GM12873 (cell line): Measurements from ENCODE around the gene RIT2.

ENCODE experiments used
- CTCF ChIP-seq: IDR thresholded peaks from 2 replicates; pipeline ENCODE4 v1.5.1; 2012; ENCODE audit warnings: low read depth, mild to moderate bottlenecking, moderate library complexity, low read length, control low read depth; ENCODE audit not compliant: insufficient read depth; ENCODE audit errors: missing control alignments

RIT2 gene

DNA sequence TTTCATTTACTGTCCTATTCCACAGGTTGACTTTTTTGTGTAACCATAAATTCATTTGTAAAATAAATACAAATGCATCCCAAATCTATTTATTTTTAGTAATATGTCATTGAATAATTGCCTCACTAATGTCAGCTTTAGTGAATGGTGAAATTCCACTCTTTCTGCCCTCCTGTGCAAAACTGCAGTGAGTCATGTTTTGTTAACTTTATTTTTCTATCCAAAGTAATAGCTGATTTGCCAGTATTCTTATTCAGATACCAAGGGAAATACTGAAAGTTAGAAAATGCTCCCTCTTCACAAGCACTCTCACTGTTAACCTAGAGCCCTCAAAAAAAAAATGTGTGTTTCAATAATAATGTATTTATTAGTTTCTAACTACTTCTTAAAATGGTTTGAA is 322.8 kb downstream of the RIT2 start:
- no peak for TF ChIP-seq CTCF

GRCh38 chr18:42784632-42785031 is 330.9 kb downstream of the RIT2 start:
- no peak for TF ChIP-seq CTCF

DNA sequence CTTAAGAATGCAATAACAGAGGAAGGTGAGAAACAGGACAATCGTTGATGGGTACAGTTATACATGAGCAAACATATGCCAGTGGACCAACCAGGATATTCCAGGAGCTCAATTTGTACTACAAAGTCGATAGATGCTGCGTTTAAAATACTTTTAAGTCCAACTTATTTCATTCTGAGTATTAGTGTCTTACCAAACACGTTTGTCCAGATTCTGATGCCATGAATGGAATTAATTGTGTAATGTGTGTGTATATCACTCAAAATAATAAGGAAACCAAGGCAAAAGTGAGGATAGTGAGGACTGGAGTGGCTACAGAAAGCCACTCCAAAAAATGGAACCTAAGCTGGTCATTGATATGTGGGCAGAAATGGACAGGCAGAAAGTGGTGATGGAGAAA is 332.6 kb downstream of the RIT2 start:
- no peak for TF ChIP-seq CTCF

DNA sequence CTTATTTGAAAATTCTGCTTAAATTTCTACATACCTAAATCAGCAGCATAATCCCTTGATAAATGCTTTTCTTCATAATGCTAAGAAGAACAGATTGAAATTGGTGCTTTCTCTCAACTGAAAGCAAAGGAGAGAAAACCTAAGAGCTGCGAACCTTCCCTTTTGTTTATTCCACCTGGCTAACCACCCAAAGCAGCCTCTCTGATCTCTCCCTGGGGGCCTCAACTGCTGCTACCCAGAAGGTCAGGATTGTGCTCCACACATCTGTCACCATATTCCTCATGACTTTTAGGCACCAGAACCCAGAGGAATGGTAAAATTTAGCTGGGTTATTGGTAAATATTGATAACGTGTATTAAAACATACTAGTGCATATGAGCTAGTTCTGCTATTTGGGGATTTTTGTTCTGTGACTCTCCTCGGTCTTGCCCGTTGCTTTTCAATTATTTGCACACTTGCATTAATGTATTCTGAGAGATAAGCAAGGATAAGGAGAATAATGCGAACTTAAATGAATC is 334.1 kb downstream of the RIT2 start:
- TF ChIP-seq CTCF, result no peak

GRCh38 chr18:42780171-42780570 is 335.3 kb downstream of the RIT2 start:
- no peak for TF ChIP-seq CTCF

GRCh38 chr18:42778445-42779042 is 336.9 kb downstream of the RIT2 start:
- no peak for TF ChIP-seq CTCF

DNA sequence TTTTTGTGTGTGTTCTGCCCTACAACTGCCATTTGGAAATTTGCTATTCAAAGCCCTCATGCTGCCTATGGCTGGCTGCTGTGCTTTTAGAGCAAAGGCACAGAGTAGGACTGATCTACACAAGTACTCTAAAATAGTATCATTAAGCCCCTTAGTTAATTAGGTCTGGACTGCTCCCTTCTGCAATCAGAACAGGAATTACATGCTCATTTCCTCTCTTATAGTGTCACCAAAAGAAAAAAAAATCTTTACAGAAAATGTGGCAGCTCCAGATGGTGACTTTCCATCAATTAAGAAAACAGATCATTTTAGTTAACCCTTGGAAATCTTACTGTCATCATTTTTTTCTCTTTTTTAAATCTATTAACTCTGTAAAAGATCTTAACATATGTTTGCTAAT is 337.5 kb downstream of the RIT2 start:
- no peak for TF ChIP-seq CTCF
